Fibroblast of skin of left biceps (primary cell): ENCODE results near the gene RPA3.
A peak's percentile ranks its signal among the peaks of the same experiment; 100 is the strongest.

Experiments used
- DNase-seq, 2 experiments: peaks; one replicate each; pipeline ENCODE4 v3.0.0-alpha.2; 2013; ENCODE audit warnings: low read depth in 2 of 2

Gene RPA3

DNA sequence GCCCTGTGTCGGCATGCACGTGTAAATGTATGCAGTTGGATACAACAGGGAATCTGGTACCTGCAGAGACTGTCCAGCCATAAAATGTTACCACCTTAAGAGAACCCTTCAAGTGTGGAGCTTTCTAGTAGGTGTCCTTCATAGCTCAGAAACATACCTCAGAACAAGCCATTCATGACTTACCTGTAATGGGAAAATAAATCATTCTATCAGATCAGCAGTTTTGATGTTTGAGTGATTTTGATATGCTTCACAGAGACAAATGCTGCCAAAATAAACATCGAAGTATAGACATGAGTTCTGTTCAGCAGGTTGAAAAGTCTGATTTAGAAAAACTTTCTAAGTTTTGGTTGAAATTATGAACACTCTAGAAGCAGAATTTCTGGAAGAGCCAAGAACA, 111.4 kb downstream of the RPA3 start:
- no peak for DNase-seq

DNA sequence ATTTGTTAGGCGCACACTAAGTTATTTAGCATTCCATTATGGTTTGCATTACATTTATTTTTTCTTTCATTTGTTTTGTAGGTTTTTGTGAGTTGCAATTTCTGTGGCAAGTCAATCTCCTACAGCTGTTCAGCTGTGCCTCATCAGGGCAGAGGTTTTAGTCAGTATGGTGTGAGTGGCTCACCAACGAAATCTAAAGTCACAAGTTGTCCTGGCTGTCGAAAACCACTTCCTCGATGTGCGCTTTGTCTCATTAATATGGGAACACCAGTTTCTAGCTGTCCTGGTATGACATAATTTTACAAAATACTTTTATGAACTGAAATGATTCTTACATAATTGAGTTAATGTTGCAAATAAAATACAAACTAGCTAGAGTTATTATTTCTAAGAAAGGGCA, 122.2 kb downstream of the RPA3 start:
- no peak for DNase-seq

DNA sequence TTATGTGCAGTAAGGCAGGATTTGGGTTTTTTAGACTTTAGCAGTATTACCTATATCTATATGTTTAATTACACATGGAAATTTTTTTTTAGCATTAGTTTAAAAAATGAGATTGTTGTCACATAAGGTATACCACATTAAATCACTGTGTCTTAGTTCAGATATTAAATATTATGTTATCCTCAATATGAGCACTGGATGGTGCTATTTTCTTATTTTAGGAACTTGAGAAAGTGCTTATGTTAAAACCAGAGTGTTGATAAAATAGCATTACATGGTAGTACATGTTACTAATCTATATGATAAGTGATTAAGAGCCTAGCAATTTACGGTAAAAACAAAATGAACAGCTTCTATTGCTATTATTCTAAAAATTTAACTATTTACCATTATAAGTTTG, 123.0 kb downstream of the RPA3 start:
- DNase-seq: peak in 1 of 2 experiments; percentile 0
